GM15510 (cell line): ENCODE measurements around the gene EP400.

Experiments used
- POLR2A ChIP-seq: IDR thresholded peaks from 3 replicates; pipeline ENCODE4 v1.6.1; 2011; ENCODE audit warnings: borderline replicate concordance; ENCODE audit not compliant: insufficient read length; ENCODE audit errors: extremely low read depth

EP400 gene

GRCh38 chr12:131908092-131909080 lies 41.4 kb upstream of the EP400 start:
- no peak for TF ChIP-seq POLR2A

- TF ChIP-seq POLR2A: no peak
Observed at GRCh38 chr12:131909081-131909751, 40.5 kb upstream of the EP400 start.

GRCh38 chr12:131909752-131910219 lies 40.0 kb upstream of the EP400 start:
- TF ChIP-seq POLR2A: no peak

- TF ChIP-seq POLR2A: no peak
Observed at GRCh38 chr12:131910302-131911027, 39.3 kb upstream of the EP400 start.

- no peak for TF ChIP-seq POLR2A
Observed at GRCh38 chr12:131911028-131911650, 38.6 kb upstream of the EP400 start.

GRCh38 chr12:131911851-131912477 lies 37.8 kb upstream of the EP400 start:
- TF ChIP-seq POLR2A: no peak

GRCh38 chr12:131912518-131913274 lies 37.0 kb upstream of the EP400 start:
- TF ChIP-seq POLR2A: no peak

GRCh38 chr12:131913666-131914065 lies 36.1 kb upstream of the EP400 start:
- TF ChIP-seq POLR2A: no peak

GRCh38 chr12:131914179-131914702 lies 35.5 kb upstream of the EP400 start:
- no peak for TF ChIP-seq POLR2A

GRCh38 chr12:131915000-131915689 lies 34.6 kb upstream of the EP400 start:
- TF ChIP-seq POLR2A: no peak

- TF ChIP-seq POLR2A: no peak
Observed at GRCh38 chr12:131915823-131916222, 33.9 kb upstream of the EP400 start.

GRCh38 chr12:131916306-131917138 lies 33.2 kb upstream of the EP400 start:
- no peak for TF ChIP-seq POLR2A
